ENCODE results near the gene SDC4.
A peak's percentile ranks its signal among the peaks of the same experiment; 100 is the strongest.

DNA sequence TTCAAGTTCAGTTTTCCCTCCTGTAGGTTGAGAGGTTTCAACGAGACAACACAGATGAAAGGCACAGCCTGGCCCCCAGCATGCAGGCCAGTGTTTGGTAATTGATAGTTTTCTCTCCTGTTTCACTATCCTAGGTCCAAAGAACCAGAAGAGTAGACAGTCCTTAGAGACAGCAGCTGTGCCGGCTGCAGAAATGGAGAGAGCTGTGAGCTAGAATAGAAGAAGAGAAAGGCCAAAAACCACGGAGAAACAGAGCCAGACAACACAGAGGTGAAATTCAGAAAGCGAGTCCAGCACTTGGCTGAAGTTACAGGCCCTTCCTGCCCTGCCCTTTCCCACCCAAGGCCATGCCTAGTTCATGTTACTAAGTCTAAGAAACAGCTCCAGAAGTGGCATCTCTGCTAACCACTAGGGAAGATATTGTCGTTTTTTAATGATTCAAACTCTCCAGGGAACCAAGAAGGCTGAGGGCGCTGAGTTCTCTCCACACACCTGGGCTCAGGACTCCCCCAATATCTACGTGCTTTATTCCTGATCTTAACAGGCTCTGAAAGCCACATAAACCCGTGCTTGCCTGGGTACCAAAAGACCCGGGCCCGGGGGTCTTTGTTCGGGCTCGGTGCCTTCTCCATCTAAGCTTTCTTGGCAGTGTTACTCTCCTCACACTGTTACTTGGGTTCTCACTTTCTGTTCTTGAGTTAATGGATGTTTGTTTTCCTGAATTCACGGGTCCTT lies 58.1 kb downstream of the SDC4 start:
- TF ChIP-seq, protein P1, sequence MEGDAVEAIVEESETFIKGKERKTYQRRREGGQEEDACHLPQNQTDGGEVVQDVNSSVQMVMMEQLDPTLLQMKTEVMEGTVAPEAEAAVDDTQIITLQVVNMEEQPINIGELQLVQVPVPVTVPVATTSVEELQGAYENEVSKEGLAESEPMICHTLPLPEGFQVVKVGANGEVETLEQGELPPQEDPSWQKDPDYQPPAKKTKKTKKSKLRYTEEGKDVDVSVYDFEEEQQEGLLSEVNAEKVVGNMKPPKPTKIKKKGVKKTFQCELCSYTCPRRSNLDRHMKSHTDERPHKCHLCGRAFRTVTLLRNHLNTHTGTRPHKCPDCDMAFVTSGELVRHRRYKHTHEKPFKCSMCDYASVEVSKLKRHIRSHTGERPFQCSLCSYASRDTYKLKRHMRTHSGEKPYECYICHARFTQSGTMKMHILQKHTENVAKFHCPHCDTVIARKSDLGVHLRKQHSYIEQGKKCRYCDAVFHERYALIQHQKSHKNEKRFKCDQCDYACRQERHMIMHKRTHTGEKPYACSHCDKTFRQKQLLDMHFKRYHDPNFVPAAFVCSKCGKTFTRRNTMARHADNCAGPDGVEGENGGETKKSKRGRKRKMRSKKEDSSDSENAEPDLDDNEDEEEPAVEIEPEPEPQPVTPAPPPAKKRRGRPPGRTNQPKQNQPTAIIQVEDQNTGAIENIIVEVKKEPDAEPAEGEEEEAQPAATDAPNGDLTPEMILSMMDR (IDR thresholded peaks at IDR 0.05): peak in 1 of 3 experiments; percentile 0
- TF ChIP-seq POLR2A (IDR thresholded peaks at IDR 0.05) (no peak), POLR2AphosphoS5 (IDR thresholded peaks at IDR 0.05; ENCODE audit: insufficient read depth in 1 of 2, low read depth in 1 of 2) (no peak)

All from vagina (tissue), 2 donors.